Measurements from ENCODE around the gene VSX2.
A peak's percentile ranks its signal among the peaks of the same experiment; 100 is the strongest.
"Not testable (repeated sequence)": the region's sequence is repeated elsewhere in the genome, so short reads cannot be mapped to it uniquely, and the experiment has no call there.

VSX2 gene

DNA sequence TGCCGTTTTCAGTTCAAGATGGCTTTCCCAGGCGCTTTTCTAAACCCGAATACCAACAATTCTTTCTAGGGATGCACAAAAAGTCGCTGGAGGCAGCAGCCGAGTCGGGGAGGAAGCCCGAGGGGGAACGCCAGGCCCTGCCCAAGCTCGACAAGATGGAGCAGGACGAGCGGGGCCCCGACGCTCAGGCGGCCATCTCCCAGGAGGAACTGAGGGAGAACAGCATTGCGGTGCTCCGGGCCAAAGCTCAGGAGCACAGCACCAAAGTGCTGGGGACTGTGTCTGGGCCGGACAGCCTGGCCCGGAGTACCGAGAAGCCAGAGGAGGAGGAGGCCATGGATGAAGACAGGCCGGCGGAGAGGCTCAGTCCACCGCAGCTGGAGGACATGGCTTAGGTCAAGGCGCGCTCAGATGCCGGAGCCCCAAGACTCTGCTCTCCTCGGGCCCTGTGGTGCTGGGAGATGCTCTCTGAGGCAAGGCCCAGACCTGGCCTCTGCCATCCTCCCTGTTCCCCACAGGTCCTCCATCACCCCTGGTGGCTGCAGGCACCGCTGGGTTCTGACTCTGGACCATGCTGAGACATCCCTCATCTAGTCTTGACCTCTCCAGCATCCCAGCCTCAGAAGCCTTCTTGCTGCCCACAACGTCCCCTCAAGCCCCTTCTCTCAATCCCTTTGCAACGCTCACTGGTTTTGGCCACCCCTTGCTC is 21.4 kb downstream of the VSX2 start:
- no peak for DNase-seq

GRCh38 chr14:74261288-74261687 is 22.0 kb downstream of the VSX2 start:
- DNase-seq: no peak

DNA sequence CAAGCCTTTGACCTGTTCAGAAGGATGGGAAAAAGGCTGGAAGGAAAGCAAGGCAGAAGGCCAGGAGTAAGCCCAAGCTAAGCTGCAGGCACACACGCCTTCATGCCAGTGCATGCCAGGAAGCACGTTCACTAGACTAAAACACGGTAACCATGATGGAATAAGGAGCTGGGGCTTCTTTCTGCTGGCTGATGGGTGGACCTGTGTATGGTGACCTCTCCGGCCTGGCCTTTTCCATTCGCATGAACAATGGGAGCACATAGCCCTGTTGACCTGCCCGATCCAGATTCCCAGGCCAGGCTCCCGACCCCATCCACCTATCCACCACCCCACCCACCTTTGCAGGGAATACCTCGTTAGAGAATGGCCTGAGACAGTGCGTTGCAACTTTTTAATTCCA is 22.8 kb downstream of the VSX2 start:
- no peak for DNase-seq

DNA sequence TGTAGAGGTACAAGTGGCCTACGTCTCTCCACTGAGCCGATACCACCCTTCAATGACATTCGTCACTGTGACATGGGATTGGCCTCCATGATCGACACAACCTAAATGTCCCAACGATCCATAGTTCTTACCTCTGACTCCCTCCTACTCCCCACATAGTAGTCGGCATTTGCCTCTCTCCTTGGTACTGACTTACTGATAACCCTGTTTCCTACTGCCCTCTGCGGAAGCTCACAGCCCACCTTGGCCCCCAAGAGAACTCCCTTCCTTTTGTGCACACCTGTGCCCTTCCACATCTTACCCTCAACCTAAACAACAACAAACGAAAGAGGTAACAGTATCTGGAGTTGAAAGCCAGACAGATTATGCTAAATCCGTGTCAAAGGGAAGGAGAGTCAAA is 23.9 kb downstream of the VSX2 start:
- DNase-seq: no peak

GRCh38 chr14:74263921-74264320 is 24.7 kb downstream of the VSX2 start:
- no peak for DNase-seq

- no peak for DNase-seq
Observed at GRCh38 chr14:74265301-74265965, 26.2 kb downstream of the VSX2 start.

DNA sequence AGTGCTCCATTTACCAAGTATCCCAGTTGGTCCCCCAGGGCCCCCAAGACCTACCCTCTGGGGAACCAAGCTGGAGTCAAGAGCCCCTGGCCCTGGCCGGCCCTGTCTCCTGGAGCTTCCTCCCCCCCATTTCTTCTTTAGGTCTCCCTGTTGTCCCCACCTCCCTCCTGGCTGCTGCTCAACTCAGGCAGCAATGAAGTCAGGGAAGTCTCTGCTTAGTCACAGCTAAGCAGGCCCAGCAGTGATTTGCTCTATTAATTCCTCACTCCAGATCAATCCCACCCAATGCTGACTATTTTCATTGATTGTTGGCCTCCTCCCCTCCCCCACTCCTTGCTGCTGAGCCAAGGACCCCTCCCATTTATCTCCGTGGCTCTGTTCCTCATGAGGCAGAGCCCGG is 28.3 kb downstream of the VSX2 start:
- no peak for DNase-seq

- DNase-seq: not testable (repeated sequence)
Observed at GRCh38 chr14:74270382-74271177, 31.3 kb downstream of the VSX2 start.

GRCh38 chr14:74271365-74271764 is 32.1 kb downstream of the VSX2 start:
- DNase-seq: no peak

- no peak for DNase-seq
Observed at GRCh38 chr14:74275241-74275841, 36.1 kb downstream of the VSX2 start.

GRCh38 chr14:74278080-74278479 is 38.8 kb downstream of the VSX2 start:
- no peak for DNase-seq

GRCh38 chr14:74281069-74281468 is 41.8 kb downstream of the VSX2 start:
- DNase-seq: no peak

- no peak for DNase-seq
Observed at GRCh38 chr14:74286736-74287135, 47.5 kb downstream of the VSX2 start.

GRCh38 chr14:74289801-74290200 is 50.6 kb downstream of the VSX2 start:
- DNase-seq: no peak

DNA sequence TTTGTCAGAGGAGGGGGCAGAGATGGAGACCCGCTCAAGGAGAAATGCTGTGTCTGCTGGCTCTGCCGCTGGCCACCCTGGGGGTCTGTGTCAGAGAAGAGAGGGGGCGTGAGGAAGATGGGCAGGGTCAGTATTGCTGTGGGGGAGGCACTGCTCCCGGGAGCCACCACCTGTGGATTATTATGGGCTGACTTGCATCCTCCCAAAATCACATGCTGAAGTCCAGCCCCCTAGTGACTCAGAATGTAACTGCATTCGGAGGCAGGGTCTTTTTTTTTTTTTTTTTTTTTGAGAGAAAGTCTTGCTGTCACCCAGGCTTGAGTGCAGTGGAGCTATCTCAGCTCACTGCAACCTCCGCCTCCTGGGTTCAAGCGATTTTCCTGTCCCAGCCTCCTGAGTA is 51.2 kb downstream of the VSX2 start:
- no peak for DNase-seq

DNA sequence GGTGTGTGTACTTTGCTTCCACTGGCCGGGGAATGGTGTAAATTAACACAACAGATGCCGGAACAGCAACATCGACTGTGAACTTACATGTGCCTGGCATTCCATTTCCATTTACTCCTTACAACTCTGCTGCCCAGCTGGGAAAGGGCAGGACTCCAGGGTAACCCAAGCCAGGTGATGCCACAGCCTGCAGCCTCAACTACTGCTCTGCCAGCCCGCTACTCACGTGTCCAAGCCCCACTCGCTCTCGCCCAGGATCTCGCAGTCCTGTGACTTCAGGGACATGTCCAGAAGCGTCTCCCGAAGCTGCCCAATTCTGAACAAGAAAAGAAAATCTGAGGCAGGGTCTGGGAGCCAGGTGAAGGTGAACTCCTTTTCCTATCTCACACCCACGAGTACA is 52.8 kb downstream of the VSX2 start:
- DNase-seq: no peak

GRCh38 chr14:74293606-74294005 is 54.4 kb downstream of the VSX2 start:
- no peak for DNase-seq

DNA sequence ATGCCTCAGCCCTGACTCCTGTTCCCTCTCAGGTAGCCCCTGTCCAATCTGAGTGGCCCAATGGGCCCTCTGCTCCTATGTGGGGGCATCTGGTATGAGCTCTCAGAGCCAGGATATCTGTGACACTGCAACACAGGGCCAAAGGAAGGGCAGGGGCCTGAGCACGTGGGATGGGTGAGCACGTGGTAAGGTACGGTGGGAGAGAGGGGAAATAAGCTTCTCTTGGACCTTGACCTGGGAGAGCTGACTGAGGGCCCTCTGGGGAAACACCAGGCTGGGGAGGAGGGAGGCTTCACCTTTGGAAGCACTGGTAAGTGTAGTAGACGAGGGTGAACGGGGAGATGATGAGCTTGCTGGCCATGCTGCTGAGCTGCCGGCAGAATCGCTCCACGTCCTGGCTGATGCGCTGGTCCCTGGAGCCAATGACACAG is 56.8 kb downstream of the VSX2 start:
- DNase-seq: no peak

DNA sequence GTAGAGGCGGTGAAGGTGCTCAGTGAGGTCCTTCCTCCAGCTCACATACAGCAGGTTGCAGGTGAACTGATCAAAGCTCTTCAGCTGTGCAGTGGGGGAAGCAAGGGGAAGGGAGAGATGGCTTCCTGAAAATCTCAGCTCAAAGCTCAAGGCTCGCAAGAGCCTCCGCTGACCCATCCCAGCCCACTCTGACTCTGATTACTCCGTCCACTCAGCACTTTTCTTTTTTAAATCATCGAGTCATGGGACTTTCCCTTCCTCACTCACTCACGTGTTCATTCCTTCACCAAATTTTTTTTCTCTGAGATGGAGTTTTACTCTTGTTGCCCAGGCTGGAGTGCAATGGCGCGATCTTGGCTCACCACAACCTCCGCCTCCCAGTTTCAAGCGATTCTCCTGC is 58.7 kb downstream of the VSX2 start:
- no peak for DNase-seq

DNA sequence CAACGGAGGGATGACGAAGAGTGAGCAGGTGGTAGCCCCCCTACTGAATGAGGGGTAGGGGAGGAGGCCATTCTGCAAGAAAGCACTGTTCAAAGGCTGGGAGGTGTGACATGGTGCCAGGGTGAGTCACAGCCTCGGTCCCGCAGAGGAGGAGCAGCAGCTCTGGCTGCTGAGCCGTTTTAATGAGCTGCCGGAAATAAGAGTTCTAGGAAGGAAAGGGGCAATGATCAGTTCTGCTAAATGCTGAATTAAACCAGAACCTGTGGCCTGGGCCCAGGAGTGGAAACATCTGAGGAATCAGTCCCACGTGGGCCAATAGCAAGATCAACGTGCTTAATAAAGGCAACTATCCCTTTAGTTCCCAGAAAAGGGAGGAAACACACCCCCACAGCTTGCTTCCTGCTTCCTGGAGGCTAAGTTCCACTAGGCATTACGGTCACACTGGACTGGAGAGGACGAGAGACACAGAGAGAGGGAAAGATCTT is 59.9 kb downstream of the VSX2 start:
- DNase-seq: peak; percentile 15

DNA sequence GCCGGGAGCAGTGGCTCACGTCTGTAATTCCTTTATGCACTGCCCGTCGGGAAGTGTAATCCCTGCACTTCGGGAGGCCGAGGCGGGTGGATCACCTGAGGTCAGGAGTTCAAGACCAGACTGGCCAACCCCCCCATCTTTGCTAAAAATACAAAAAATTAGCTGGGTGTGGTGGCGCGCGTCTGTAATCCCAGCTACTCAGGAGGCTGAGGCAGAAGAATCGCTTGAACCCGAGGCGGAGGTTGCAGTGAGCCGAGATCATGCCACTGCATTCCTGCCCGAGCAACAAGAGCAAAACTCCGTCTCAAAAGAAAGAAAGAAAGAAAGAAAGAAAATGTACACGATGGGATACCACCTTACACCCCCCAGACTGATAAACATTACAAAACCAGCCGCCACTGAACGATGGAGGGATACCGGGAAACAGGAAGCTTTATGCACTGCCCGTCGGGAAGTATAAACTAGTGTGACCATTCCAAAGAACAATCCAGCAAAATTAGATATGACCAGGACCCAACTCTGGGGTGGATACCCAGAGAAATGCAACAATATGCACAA is 62.4 kb downstream of the VSX2 start:
- DNase-seq: no peak

DNA sequence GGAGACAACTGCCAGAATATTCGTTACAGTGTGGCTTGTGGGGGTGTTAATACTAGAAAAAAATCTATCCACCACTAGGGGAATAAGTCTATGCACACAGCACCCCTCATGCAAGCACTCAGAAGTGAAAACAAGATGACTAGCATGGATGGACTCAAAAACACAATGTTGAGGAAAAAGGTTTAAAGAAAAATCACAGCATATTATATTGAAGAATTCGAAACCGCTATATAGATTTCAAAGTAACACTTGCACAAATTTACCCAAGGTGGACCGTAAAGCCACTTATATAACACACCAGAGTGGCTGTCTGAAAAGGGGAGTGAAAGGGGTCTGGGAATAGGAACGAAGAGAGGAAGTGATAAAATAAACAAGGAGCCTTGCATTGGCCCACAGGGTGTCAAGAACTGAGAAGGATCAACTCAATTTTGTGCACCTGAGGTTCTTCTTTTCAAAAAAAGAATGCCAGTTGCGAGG is 62.9 kb downstream of the VSX2 start:
- DNase-seq: no peak
